Activated CD4-positive, alpha-beta T cell treated with anti-CD3 and anti-CD28 coated beads, Interleukin-2, amount 50 U/mL, for 24 hours (primary cell): ENCODE results near the gene RAD51AP2.
"Not testable (repeated sequence)": the region's sequence is repeated elsewhere in the genome, so short reads cannot be mapped to it uniquely, and the experiment has no call there.

Source experiments
- DNase-seq, 2 donors: peaks; one replicate each; pipeline ENCODE4 v3.0.0-alpha.2; 2020; ENCODE audit warnings: low read depth in 1 of 2, low spot score in 1 of 2

Gene RAD51AP2

DNA sequence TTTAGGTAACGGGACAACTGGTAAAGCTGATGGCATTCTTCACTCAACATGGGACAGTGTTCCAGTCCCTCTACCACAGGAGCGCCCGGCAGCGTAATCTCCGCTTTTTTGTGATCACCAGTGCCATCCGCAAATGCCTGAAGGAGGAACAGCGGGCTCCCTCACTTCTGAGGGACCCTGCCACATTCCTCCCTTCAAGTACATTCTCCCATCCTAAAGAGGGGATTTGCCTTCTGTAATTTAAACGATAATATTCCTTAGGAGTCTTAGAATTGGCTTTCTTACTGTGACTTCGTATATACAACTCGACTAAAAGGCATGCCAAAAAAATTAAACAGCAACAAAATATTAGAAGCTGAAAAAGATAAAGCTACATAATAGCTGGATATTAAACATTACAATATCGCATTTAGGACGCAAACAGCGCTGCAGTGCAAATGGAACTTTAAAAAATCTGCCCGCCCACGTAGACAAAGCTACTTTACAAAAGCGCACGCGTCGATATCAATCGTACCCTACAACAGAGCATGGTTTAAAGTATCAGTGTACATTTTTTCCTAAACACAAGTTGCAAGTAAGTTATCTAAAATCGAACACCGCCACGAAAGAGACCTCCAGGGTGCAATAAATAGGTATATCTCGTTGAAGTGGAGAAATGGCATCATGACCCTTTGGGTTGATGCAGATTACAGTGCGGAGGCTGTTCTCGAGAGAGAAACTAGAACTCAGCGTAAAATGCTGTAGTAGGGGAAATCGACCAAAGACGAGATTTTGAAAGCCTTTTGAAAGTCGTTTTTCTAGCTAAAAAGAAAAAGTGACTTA, 20.0 kb upstream of the RAD51AP2 start:
- DNase-seq, result no peak

DNA sequence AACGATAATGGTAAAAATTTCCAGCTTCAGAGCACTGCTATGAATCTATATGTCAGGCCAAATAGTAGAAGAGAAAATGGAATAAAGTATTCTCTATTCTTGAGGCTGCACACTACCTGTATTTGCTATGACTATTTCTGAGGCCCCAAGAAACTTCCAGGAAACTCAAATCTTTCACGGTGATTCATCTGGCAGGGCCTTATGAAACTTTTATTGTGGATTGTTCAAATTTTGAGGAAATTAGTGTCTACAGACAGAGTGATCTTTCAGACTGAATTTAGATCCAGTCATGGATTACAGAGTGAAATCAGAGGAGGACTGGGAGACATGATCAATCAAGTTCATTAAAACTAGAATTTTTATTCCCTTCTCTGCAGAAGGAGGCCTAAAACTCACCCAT, 18.2 kb upstream of the RAD51AP2 start:
- DNase-seq, result no peak

DNA sequence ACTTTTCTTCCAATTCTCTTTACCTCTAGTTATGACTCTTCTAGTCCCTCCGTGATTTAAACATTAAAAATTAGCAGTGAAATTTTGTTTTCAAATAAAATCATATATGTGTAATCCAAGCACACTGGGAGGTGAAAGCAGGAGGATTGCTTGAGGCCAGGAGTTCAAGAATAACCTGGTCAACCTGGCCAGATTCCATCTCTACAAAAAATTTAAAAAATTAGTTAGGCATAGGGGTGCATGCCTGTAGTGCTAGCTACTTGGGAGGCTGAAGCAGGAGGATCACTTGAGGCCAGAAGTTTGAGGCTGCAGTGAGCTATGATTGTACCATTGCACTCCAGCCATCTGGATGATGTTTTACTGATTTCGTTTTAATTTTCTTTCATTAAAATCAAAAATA, 15.3 kb upstream of the RAD51AP2 start:
- no peak for DNase-seq

DNA sequence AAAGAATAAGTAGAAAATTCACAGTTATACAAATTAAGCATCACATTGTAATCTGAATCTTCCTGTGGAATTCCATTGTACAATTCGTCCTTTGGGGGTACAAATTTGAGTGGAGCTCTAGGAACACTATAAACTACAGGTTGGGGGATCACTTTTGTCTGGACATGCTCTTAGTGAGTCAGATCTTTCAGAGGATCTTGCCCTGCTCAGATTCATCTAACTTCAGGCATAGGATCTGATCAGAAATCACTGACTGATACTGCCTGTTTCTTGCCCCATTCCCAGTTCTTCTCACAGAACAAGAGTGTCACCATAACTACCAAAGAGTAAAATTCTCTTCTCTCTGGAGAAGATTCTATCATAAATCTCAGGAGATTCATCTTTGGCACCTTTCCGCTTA, 11.5 kb upstream of the RAD51AP2 start:
- DNase-seq, result no peak

DNA sequence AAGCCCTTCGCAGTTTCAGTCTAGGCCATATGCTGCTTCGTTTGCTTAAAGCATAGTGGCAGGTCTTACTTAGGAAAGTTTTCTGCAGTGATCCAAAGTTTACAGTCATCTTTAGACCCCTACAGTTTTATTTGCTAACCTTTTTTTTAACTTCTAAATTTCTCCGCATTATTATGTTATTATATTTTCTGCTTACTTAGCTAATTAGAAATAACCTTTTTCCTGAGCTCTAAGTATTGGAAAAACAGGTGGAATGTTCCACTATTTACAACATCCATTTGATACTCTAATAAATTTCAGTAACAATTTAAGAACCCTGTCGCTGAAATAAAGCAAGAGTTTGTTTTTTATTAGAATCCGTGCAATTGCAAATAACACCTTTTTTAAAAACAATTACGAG, 4.1 kb upstream of the RAD51AP2 start:
- no peak for DNase-seq

DNA sequence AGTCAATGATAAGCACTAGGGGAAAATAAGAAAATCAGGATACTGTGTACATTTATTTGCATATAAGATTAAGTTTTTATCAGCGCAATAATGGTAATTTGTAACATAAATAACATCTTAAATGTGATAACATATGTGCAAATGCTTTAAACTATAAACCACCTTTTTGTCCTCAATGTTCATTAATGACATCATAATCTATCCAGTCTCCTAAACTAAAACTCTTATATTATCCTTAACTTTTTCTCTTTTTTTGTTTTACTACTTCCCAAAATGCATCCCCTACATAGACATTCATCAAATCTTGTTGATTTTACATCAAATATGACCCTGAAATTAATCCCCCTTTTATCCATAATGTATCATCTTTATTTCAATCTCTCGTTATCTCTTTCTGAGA, 3.4 kb upstream of the RAD51AP2 start:
- DNase-seq, result no peak

DNA sequence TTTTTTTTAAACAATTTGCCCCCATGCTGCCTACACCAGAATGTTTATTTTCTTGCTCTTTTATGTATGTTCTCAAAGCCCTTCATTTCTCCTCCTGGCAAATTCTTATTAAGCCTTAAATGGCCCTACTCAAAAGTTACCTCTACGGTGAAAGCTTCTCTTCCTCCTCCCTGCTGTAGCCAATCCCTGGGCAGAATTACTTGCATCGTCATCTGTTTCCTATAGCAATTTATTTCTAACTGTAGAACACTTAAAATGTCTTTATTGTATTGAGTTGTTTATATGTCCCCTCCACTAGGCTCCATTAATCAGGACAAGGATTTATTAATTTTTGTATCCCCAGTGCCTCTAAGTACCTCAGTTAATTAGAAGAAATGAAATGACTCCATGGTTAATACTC, 2.5 kb upstream of the RAD51AP2 start:
- DNase-seq, result no peak

DNA sequence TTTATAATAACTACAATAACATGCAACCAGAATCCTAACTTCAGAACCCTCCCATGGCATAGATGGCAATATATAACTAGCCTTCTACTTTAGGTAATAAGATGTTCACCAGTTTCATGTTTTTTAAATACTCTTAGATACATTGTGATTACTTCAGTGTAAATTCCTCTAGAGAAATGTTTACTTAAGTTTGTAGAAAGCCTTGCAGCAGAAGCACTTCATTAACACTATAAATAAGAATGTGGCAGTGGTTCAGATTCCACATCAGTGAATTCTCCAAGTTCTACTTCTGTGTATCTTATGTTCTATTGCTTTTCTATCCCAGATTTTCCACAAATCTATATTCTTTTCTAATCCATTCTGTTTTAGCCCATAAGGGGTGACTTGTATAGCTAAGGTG, 1.2 kb upstream of the RAD51AP2 start:
- no peak for DNase-seq

DNA sequence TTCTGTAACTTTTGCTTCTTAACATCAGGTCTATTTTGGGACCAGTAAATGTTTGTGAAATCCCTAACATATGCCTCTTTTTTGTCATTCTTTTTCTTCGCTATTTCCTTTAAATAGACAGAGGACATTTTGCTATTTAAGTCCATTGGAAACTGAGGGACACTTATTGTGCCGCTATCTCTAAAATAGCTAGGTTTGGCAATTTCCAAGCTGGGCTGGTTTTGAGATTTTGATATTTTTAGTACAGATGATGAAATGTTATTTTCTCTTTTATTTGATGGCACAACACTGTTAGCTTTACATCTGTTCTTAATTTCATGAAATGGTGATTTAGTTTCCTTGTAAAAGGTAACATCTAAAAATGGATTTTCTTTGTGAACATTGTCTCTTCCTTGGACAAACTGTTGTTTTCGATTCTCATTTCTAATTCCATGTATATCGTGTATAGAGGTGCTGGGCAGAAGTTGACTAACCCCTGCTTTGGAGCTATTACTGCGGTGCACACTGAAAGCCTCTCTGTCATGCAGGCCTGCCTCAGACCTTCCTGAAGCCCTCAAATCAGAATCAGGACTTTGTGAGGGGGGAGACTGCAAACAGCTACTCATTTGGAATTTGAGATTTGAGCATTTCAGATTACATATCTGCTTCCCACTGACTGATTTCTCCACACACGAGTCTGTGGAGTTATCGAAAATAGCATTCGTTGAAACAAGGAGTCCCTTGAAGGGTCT, 594 bp downstream of the RAD51AP2 start:
- no peak for DNase-seq

DNA sequence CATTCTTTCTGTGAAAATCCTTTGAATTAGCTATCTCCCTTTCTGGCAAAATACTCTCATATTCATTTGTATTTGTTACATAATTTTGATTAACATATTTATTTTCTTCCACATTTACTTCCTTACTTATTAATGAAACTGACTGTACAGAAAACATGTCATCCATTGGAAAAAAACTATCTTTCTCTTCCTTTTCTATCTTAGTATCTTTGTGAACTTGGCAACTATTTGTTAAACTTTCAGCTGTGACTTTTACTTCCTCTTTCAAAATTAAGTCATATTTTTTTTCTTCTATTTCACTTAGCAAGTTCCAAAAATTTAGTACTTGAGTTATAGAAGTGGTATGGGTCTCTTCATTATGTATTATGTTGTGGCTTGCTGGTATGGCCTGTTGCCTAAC, 2.6 kb downstream of the RAD51AP2 start:
- no peak for DNase-seq

DNA sequence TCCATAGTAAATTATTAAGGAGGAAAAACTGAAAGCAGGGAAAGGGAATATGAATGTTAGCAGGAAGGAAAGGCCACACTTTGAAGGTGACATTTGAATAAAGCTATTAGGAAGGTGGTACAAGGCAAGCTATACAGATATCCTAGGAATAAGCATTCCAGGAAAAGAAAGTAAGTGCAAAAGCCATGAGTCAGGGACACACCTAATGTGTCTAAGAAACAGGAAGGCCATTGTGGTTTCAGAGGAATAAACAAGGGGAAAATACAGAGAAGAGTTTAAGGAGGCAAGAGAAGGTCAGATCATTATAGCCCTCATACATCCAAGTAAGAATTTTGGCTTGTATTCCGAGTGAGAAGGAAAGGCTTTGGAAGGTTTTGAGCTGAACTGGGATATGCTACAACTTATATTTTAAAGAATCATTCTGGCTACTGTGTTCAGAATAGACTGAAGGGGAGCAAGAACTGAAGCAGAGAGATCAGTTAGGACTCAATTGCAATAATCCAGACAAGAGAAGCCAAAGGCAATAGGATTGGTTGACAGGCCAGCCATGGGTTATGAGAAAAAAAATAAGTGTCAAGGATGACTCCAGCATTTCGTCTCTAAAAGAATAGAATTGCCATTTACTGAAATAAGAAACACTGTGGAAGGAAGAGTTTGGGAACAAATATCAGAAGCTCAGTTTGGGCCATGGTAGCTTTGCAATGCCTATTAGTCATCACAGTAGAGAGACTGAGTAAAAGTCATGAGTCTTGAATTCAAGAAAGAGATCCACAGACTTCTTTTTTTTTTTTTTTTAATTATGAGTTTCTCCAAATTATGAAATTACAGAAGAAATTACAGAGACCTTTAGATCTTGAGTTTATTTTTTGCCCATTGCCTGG, 11.3 kb downstream of the RAD51AP2 start:
- DNase-seq, result no peak

DNA sequence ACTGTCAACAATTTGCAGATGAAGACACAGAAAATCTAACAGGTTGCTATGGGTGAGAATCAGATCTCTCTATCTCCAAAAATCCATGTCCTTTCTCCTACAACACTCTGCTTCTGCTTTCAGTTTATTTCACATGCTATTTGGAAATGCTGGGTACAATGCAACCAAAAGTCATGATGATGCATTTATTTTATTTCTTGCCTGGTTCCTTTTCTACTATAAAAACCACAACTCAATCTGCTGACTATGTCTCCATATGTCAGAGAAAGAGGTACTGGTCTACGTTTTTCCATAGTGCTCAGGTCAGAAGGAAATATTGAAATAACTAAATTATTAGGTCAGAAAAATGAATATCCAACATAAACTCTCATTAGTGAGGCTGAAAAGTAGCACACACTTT, 20.5 kb downstream of the RAD51AP2 start:
- DNase-seq, result no peak

DNA sequence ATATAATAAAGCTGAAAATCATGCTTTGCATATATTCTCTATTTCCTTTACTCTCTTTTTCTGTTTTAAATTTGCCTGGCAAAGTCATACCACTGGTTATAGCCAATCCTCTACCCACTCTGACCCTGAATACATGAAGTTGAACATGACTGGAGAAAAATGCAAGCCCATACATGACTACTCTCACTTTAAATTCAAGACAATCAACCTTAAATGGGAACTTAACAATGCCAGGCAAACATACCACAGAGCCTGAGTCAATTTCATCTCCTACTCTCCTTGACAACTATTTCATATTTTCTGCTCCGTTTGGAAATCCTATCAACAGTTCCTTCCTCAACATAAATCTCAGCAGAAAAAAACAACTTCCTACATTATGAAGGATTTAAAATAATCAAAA, 22.6 kb downstream of the RAD51AP2 start:
- DNase-seq, result no peak

DNA sequence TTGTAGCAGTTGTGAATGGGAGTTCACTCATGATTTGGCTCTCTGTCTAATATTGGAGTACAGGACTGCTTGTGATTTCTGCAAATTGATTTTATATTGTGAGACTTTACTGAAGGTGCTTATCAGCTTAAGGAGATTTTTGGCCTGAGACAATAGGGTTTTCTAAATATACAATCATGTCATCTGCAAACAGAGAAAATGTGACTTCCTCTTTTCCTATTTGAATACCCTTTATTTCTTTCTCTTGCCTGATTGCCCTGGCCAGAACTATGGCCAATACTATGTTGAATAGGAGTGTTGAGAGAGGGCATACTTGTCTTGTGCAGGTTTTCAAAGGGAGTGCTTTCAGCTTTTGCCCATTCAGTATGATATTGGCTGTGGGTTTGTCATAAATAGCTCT, 28.1 kb downstream of the RAD51AP2 start:
- not testable (repeated sequence) for DNase-seq

DNA sequence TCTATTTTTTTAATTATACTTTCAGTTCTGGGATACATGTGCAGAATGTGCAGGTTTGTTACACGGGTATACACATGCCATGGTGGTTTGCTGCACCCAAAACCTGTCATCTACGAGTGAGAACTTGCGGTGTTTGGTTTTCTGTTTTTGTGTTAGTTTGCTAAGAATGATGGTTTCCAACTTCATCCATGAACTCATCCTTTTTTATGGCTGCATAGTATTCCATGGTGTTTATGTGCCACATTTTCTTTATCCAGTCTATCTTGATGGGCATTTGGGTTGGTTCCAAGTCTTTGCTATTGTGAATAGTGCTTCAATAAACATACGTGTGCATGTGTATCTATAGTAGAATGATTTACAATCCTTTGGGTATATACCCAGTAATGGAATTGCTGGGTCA, 29.6 kb downstream of the RAD51AP2 start:
- not testable (repeated sequence) for DNase-seq

DNA sequence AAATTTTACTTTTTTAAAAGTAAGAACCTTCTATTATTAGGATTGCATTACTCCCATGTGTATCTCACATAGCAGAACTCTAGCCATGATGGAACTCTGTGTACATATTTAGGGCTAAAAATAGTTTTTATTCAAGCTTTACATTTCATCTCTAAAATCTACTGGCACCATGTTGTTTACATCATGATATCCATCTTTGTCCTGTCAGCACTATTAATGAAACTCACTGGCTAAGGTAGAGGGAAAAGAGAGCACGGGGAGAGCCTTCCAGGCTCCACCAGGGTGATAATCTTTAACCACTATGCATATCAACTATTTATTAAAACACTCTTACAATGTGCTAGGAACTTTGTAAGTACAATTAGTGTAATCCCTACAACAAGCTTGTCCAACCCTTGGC, 34.7 kb downstream of the RAD51AP2 start:
- no peak for DNase-seq

DNA sequence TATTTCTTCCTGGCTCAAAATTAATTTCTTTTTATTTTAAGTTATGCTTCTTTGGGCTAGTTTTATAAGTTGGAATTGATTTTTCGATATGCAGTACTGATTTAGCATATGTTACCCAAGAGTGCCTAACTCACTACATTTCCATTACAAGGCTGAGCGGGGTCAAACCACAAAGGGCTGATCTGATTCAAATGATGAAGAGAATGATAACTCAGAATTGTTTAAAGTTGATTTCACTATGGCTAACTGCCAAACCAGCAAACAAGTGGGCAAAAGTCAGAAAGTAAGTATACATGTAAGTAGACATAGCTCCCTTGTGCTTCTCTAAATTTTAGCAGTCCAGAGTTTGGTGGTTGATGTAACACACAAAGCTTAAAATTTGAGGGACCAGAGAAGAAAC, 35.6 kb downstream of the RAD51AP2 start:
- no peak for DNase-seq

DNA sequence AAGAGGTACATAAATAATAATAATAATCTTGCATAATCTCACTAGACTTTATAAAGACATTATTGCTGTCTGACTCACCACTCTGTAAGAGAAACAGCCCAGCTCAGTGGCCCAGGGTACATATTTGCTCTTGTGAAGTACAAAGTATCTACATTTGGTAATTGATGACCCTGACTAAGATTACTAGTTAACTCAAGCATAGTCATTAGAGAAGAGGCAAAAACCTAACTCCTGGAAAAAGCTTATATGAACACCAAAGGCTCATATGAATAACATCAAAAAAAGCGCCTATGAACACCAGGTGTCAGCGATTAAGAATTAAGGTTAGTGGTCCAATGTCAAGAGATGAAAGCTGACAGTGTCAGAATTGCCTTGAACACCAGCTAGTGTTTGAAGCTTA, 38.4 kb downstream of the RAD51AP2 start:
- no peak for DNase-seq

DNA sequence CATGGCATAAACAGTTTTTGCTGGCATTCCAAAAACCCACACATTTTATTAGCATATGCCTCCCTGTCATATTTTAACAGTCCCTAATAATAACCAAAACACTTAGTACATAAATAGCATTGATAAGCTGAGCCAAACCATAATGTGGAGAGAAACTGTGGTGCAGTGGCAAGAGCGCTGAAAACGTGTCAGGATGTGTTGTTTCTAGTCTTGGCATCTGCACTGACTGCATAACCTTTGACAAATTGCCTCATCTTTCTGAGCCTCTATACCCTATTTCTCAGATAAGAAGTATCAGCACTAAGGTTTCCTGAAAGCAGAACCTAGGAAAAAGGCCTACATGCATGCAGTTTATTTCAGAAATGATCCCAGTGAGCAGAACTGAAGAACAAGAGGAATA, 41.4 kb downstream of the RAD51AP2 start:
- no peak for DNase-seq

DNA sequence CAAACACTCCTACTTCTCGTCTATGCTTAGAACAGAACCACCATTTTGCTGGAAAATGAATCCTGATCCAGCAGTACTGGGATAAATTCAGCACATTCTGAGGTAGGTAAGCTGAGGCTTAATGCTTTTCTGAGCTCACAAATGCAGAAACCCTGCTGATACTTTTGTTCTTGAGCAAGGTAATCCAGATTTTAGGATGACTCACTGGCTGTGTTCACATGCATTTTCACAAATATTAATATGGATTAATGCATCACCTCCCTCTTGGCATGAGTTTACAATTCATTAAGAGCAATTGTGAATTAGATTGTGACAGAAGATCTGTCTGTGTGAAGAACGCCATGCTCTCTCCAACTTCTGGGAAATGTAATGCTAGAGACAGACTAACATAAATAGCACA, 42.2 kb downstream of the RAD51AP2 start:
- no peak for DNase-seq

DNA sequence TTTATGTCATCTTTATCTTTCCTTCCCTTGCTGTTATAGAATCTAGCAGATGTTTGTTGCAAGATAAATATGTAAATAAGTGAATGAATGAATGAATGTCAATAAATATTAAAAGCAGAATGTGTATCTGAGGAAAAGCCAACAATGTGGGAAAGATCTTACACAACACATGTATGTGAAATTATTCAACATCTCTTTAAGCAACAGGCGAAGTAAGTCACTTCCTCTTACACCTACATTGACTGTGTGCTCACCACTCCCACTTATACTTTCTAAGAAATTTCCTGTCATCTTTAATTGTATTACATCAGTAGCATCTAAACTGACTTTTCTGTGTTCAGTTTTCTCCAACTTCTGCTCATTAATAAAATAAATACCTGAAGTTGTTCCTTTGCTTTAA, 43.0 kb downstream of the RAD51AP2 start:
- no peak for DNase-seq

DNA sequence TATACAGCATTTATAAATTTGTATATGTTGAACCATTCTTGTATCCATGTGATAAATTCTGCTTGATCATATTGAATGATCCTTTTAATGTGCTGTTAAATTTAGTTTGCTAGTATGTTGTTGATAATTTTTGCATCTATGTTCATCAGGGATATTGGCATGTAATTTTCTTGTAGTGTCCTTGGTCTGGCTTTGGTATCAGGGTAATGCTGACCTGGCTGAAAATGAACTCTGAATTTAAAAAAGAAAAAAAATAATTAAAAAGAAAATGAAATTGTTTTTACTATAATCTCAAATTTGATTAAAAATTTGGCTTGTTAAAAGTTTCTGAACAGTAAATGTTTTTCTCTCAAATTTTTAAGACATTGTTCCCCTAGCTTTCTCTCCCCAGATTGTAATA, 46.3 kb downstream of the RAD51AP2 start:
- DNase-seq, result no peak
